Neural progenitor cell (in vitro differentiated cells): ENCODE data around the gene C14orf93.

Experiments
- CTCF ChIP-seq: fragments of 200-600 bp; sonication (generic); IDR thresholded peaks from 2 replicates; pipeline ENCODE4 v1.5.1; 2017; ENCODE audit warnings: antibody characterized with exemption, mild to moderate bottlenecking
- EZH2 ChIP-seq: fragments of 200-600 bp; sonication (generic); IDR thresholded peaks from 2 replicates; pipeline ENCODE4 v1.6.1; 2017; ENCODE audit warnings: antibody characterized with exemption, mild to moderate bottlenecking, moderate library complexity

- no peak for TF ChIP-seq CTCF
- TF ChIP-seq EZH2: no peak
Measured at GRCh38 chr14:22976620-22977433, 33.1 kb downstream of the C14orf93 start.
